ENCODE results near the gene TEX13D. TPM values are rescaled to one million over a fixed set of nuclear protein-coding genes. Genes with fewer than 3 reads are reported as not detected.
"Not testable (repeated sequence)": the region's sequence is repeated elsewhere in the genome, so short reads cannot be mapped to it uniquely, and the experiment has no call there.

TEX13D gene
- under 1 TPM in 1 of 2 experiments, not detected in 1; 0.23 TPM for total RNA-seq

DNA sequence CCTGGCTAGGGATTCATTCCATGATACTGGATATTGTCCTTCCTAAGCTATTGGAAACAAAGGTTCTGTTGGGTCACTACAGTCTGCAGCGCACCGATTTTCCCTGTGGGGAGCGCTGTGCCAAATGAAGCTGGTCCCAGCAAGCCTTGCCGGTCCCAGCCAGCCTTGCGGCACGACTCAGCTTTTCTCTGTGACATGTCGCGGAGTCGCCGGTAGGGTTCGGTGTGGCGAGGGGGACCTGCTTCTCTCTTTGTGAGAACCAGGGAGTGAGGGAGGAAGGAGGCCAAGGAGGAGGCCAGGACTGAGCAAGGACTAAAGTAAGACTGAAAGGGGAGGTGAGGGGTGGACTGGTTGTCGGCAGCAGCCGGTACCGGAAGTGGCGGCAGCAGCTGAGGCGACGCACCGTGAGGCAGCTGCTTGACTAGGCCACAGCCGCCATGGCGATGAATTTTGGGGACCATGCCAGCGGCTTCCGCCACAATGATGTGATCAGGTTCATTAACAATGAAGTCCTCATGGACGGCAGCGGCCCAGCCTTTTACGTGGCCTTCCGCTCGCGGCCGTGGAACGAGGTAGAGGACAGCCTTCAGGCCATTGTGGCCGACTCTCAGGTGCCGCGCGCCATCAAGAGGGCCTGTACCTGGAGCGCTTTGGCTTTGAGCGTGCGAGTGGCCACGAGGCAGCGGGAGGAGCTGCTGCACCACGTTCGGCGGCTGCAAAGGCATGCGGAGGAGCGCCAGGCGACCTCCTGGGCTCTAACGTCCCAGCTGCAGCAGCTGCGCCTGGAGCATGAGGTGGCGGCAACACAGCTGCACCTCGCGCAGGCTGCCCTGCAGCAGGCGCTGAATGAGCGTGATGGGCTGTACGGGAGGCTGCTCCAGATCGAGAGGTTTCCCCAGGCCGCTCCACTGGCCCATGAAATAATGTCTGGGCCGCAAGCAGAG lies at the start of gene TEX13D:
Gene TEX13D (plus strand): TSS at position 180 of the 944 bp plus-strand sequence. CDS start 258 bp downstream, at position 438.
- H3K36me3 Mint-ChIP-seq (ENCODE audit: low read depth), result no peaks in the 10 kb centered on the region
- no peak for DNase-seq
- H3K4me1 Mint-ChIP-seq (ENCODE audit: low read depth), result peaks cover 39% of the 10 kb centered on the region
- no peak within 1 kb of the TSS for H3K27ac Mint-ChIP-seq
- no peak for ATAC-seq
- H3K27me3 Mint-ChIP-seq, result no peaks in the 10 kb centered on the region
- ChIA-PET CTCF (no interaction called here), POLR2A (interaction anchor here (0.9 kb wide), 1 partner anchor 10 kb away, joined by 3 read pairs; no protein-coding TSS in a partner anchor)
- intact Hi-C loops (cut with micrococcal nuclease), result no loop called here
- TF ChIP-seq, protein P1, sequence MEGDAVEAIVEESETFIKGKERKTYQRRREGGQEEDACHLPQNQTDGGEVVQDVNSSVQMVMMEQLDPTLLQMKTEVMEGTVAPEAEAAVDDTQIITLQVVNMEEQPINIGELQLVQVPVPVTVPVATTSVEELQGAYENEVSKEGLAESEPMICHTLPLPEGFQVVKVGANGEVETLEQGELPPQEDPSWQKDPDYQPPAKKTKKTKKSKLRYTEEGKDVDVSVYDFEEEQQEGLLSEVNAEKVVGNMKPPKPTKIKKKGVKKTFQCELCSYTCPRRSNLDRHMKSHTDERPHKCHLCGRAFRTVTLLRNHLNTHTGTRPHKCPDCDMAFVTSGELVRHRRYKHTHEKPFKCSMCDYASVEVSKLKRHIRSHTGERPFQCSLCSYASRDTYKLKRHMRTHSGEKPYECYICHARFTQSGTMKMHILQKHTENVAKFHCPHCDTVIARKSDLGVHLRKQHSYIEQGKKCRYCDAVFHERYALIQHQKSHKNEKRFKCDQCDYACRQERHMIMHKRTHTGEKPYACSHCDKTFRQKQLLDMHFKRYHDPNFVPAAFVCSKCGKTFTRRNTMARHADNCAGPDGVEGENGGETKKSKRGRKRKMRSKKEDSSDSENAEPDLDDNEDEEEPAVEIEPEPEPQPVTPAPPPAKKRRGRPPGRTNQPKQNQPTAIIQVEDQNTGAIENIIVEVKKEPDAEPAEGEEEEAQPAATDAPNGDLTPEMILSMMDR (IDR thresholded peaks at IDR 0.05), result no peak
- H3K9me3 Mint-ChIP-seq, result no peaks in the 10 kb centered on the region
- no peak within 1 kb of the TSS for H3K4me3 Mint-ChIP-seq

DNA sequence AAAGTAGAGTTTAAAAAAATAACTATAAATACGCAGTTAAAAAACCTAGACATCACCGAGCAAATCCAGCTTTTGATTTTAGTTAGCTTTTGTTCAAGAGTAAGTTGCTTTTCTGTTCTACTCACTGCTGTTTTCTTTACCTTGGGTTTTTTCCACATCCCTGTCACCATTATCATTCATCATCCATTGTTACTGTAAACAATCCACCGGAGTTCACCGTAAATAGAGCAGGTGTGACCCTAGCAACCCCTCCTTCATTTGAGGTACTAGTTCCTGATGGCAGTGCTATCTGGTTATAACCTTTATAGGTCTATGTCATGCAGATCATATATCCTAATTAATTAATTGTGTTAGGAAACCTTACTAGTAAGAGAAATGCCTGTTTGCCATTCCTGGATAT lies 43.0 kb upstream of the TEX13D start:
- DNase-seq, result no peak
- no peak for ATAC-seq
- intact Hi-C loops (cut with micrococcal nuclease), result no loop called here
- POLR2A ChIA-PET, result no interaction called here
- Mint-ChIP-seq H3K27me3 (no peaks in the 10 kb centered on the region), H3K4me1 (ENCODE audit: low read depth) (peaks cover 6% of the 10 kb centered on the region), H3K4me3 (no peak overlapping the region), H3K9me3 (peaks cover 2% of the 10 kb centered on the region), H3K36me3 (ENCODE audit: low read depth) (peaks cover 8% of the 10 kb centered on the region), H3K27ac (no peak overlapping the region)
- TF ChIP-seq, protein P1 (IDR thresholded peaks at IDR 0.05), result no peak
- CTCF ChIA-PET, result no interaction called here

DNA sequence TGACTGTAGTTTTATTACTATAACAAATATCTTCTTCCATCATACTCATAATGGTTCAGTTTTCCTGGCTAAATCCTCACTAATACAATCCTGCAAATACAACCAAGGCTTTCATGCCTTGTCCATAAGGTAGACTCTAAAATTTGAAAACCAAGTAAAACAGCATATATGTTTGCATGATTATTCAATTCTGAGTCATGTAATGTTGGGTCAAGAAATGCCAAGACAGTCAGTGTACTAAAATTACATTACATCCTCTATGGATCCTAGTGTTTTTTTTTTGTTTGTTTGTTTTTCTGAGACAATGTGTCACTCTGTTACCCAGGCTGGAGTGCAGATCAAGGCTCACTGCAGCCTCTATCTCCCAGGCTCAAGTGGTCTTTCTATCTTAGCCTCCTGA lies 38.6 kb upstream of the TEX13D start:
- peaks cover 12% of the 10 kb centered on the region for H3K36me3 Mint-ChIP-seq (ENCODE audit: low read depth)
- H3K27ac Mint-ChIP-seq, result no peak overlapping the region
- DNase-seq, result no peak
- ATAC-seq, result no peak
- POLR2A ChIA-PET, result no interaction called here
- H3K4me1 Mint-ChIP-seq (ENCODE audit: low read depth), result peaks cover 20% of the 10 kb centered on the region
- peaks cover 3% of the 10 kb centered on the region for H3K9me3 Mint-ChIP-seq
- CTCF ChIA-PET, result no interaction called here
- TF ChIP-seq, protein P1 (IDR thresholded peaks at IDR 0.05), result no peak
- H3K4me3 Mint-ChIP-seq, result no peak overlapping the region
- H3K27me3 Mint-ChIP-seq, result no peaks in the 10 kb centered on the region
- intact Hi-C loops (cut with micrococcal nuclease), result no loop called here

DNA sequence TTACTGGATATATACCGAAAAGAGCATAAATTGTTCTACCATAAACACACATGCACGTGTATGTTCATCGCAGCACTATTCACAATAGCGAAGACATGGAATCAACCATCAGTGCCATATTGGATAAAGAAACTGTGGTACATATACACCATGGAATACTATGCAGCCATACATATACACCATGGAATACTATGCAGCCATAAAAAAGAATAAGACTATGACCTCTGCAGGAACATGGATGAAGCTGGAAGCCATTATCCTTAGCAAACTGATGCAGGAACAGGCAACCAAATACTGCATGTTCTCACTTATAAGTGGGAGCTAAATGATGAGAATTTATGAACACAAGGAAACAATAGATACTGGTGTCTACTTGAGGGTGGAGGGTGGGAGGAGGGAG lies 33.1 kb upstream of the TEX13D start:
- POLR2A ChIA-PET, H3K4me3 Mint-ChIP-seq, H3K9me3 Mint-ChIP-seq, ATAC-seq, H3K27ac Mint-ChIP-seq, H3K27me3 Mint-ChIP-seq, DNase-seq, CTCF ChIA-PET: not testable (repeated sequence)
- peaks cover 10% of the 10 kb centered on the region for H3K36me3 Mint-ChIP-seq (ENCODE audit: low read depth)
- intact Hi-C loops (cut with micrococcal nuclease), result loop anchor here (5.0 kb wide), 1 partner anchor 82 kb away; no protein-coding TSS in a partner anchor
- peaks cover 45% of the 10 kb centered on the region for H3K4me1 Mint-ChIP-seq (ENCODE audit: low read depth)

DNA sequence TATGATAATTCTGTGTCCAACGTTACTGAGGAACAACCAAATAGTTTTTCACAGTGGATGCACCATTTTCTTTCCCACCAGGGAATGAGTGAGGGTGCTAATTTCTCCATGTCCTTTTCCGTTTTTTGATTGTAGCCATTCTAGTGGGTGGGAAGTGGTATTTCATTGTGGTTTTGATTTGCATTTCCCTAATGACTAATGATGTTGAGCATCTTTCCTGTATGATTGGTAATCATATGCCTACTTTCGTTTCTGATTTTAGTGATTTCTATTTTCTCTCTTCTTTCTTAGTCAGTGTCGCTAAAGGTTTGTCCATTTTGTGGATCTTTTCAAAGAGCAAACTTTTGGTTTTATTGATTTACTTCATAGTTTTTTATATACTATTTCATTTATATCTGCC lies 32.1 kb upstream of the TEX13D start:
- H3K27ac Mint-ChIP-seq, result peak overlapping the region; percentile 85
- peaks cover 35% of the 10 kb centered on the region for H3K4me1 Mint-ChIP-seq (ENCODE audit: low read depth)
- peak overlapping the region; percentile 67 for H3K4me3 Mint-ChIP-seq
- ATAC-seq (peak; percentile 72), DNase-seq (no peak)
- H3K36me3 Mint-ChIP-seq (ENCODE audit: low read depth), result peaks cover 7% of the 10 kb centered on the region
- POLR2A ChIA-PET, result no interaction called here
- intact Hi-C loops (cut with micrococcal nuclease), result loop anchor here (2.0 kb wide), 1 partner anchor 40 kb away; no protein-coding TSS in a partner anchor
- TF ChIP-seq, protein P1 (IDR thresholded peaks at IDR 0.05), result no peak
- no peaks in the 10 kb centered on the region for H3K9me3 Mint-ChIP-seq
- CTCF ChIA-PET, result no interaction called here
- H3K27me3 Mint-ChIP-seq, result no peaks in the 10 kb centered on the region

All from activated CD8-positive, alpha-beta T cell treated with anti-CD3 and anti-CD28 coated beads for 36 hours (primary cell).